Measurements from ENCODE around the gene PCDH9. TPM values are rescaled to one million over a fixed set of nuclear protein-coding genes. Genes with fewer than 3 reads are reported as not detected.

Gene PCDH9
- total RNA-seq, 6 donors from 2014 or later, result 3.1 to 19.4 (median 7.8) TPM

- Histone ChIP-seq H3K4me3 (no peak overlapping the region), H3K9me3 (no peaks in the 10 kb centered on the region), H3K36me3 (no peaks in the 10 kb centered on the region), H3K27me3 (no peaks in the 10 kb centered on the region), H3K4me1 (no peaks in the 10 kb centered on the region), H3K27ac (no peak overlapping the region)
- TF ChIP-seq POLR2A (IDR thresholded peaks at IDR 0.05) (no peak), POLR2AphosphoS5 (IDR thresholded peaks at IDR 0.05) (no peak), CTCF (IDR thresholded peaks at IDR 0.05) (no peak), EP300 (IDR thresholded peaks at IDR 0.05) (no peak)
- DNase-seq, result no peak
- ATAC-seq (ENCODE audit: low FRiP score in 2 of 2), result no peak
- 95% methylated on average over 1 of the region's 1 CpG for WGBS, 2 donors
Measured at GRCh38 chr13:67004511-67004910, 225.6 kb downstream of the PCDH9 start.

GRCh38 chr13:67003743-67004142 lies 226.4 kb downstream of the PCDH9 start:
- Histone ChIP-seq H3K9me3 (no peaks in the 10 kb centered on the region), H3K4me3 (no peak overlapping the region), H3K27me3 (no peaks in the 10 kb centered on the region), H3K36me3 (no peaks in the 10 kb centered on the region), H3K4me1 (no peaks in the 10 kb centered on the region), H3K27ac (no peak overlapping the region)
- DNase-seq (no peak), ATAC-seq (ENCODE audit: low FRiP score in 2 of 2) (no peak)
- TF ChIP-seq POLR2AphosphoS5 (IDR thresholded peaks at IDR 0.05) (no peak), POLR2A (IDR thresholded peaks at IDR 0.05) (no peak), CTCF (IDR thresholded peaks at IDR 0.05) (no peak), EP300 (IDR thresholded peaks at IDR 0.05) (no peak)
- WGBS, 2 donors, result 88 to 90% methylated on average over 7 of the region's 7 CpGs

- no peaks in the 10 kb centered on the region for H3K27me3 ChIP-seq
- DNase-seq, result no peak
- no peaks in the 10 kb centered on the region for H3K9me3 ChIP-seq
- H3K4me3 ChIP-seq, result no peak overlapping the region
- WGBS, 2 donors, result 92% methylated on average over 5 of the region's 5 CpGs
- no peak for ATAC-seq (ENCODE audit: low FRiP score in 2 of 2)
- no peak for TF ChIP-seq POLR2A (IDR thresholded peaks at IDR 0.05)
- no peak for TF ChIP-seq CTCF (IDR thresholded peaks at IDR 0.05)
- TF ChIP-seq EP300 (IDR thresholded peaks at IDR 0.05), result no peak
- no peak for TF ChIP-seq POLR2AphosphoS5 (IDR thresholded peaks at IDR 0.05)
- H3K4me1 ChIP-seq, result no peaks in the 10 kb centered on the region
- no peaks in the 10 kb centered on the region for H3K36me3 ChIP-seq
- H3K27ac ChIP-seq, result no peak overlapping the region
Measured at GRCh38 chr13:67001363-67001762, 228.8 kb downstream of the PCDH9 start.

- ATAC-seq (ENCODE audit: low FRiP score in 2 of 2) (no peak), DNase-seq (no peak)
- no peaks in the 10 kb centered on the region for H3K27me3 ChIP-seq
- no peak overlapping the region for H3K27ac ChIP-seq
- H3K4me1 ChIP-seq, result peaks cover 0 to 11% (median 5%) of the 10 kb centered on the region in 4 donors
- TF ChIP-seq POLR2AphosphoS5 (IDR thresholded peaks at IDR 0.05), result no peak
- TF ChIP-seq POLR2A (IDR thresholded peaks at IDR 0.05), result no peak
- no peak for TF ChIP-seq EP300 (IDR thresholded peaks at IDR 0.05)
- no peak for TF ChIP-seq CTCF (IDR thresholded peaks at IDR 0.05)
- no peaks in the 10 kb centered on the region for H3K36me3 ChIP-seq
- no peak overlapping the region for H3K4me3 ChIP-seq
- no peaks in the 10 kb centered on the region for H3K9me3 ChIP-seq
- 87 to 93% methylated on average over 1 of the region's 1 CpG for WGBS, 2 donors
Measured at GRCh38 chr13:66996503-66996902, 233.6 kb downstream of the PCDH9 start.

GRCh38 chr13:66995203-66995611 lies 234.9 kb downstream of the PCDH9 start:
- Histone ChIP-seq H3K36me3 (no peaks in the 10 kb centered on the region), H3K9me3 (no peaks in the 10 kb centered on the region), H3K27ac (no peak overlapping the region), H3K4me3 (no peak overlapping the region), H3K27me3 (no peaks in the 10 kb centered on the region), H3K4me1 (peaks cover 0 to 11% (median 5%) of the 10 kb centered on the region in 4 donors)
- DNase-seq (no peak), ATAC-seq (ENCODE audit: low FRiP score in 2 of 2) (no peak)
- TF ChIP-seq POLR2A (IDR thresholded peaks at IDR 0.05) (no peak), CTCF (IDR thresholded peaks at IDR 0.05) (no peak), EP300 (IDR thresholded peaks at IDR 0.05) (no peak), POLR2AphosphoS5 (IDR thresholded peaks at IDR 0.05) (no peak)
- WGBS, 2 donors, result 69 to 83% methylated on average over 5 of the region's 5 CpGs

All from upper lobe of left lung (tissue), 6 donors.